ENCODE results near the gene SMOC1.

Gene SMOC1

DNA sequence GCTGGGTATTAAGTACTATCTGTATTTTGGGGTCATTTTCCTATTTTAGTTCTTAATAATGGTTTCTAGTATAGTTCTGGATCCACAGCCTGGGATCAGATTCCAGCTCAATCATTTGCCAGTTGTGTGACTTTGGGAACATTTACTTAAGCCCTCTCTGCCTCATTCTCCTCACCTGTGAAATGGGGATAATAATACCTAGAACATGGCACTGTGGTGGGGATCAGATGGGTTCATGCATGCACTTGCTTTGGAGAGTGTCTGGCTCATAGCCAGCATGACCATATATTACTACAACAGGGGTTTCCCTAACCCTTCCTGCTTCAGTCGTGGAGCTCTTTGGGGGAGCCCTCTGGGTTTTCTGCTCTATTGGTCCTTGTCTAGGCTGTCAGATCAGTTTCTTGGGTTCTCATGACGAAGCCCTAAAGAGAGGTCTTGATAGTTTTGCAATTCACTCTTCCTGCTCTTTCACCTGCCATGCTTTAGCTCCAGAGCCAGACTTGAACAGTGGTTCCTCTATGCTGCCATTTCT is 34.1 kb upstream of the SMOC1 start:
- DNase-seq (ENCODE audit: low read depth, low spot score), result no peak
- no peaks in the 10 kb centered on the region for H3K36me3 ChIP-seq (ENCODE audit: insufficient read depth, insufficient read length, low read length)
- TF ChIP-seq YY1 (IDR thresholded peaks at IDR 0.05; ENCODE audit: insufficient read depth, insufficient read length), result no peak
- TF ChIP-seq SUZ12 (IDR thresholded peaks at IDR 0.05; ENCODE audit: extremely low read depth, insufficient read depth, insufficient read length), result no peak
- TF ChIP-seq ZNF274 (IDR thresholded peaks at IDR 0.05; ENCODE audit: low read depth, low read length), result no peak
- no peak overlapping the region for H3K9ac ChIP-seq (ENCODE audit: insufficient read length, low read depth)
- no peaks in the 10 kb centered on the region for H3K27me3 ChIP-seq (ENCODE audit: insufficient read depth, insufficient read length)
- H3K4me3 ChIP-seq (ENCODE audit: insufficient read length, low read depth), result no peak overlapping the region
- peaks cover 3% of the 10 kb centered on the region for H3K4me1 ChIP-seq (ENCODE audit: insufficient read depth, insufficient read length)
- H3K9me3 ChIP-seq (ENCODE audit: insufficient read depth, low read length), result no peaks in the 10 kb centered on the region

DNA sequence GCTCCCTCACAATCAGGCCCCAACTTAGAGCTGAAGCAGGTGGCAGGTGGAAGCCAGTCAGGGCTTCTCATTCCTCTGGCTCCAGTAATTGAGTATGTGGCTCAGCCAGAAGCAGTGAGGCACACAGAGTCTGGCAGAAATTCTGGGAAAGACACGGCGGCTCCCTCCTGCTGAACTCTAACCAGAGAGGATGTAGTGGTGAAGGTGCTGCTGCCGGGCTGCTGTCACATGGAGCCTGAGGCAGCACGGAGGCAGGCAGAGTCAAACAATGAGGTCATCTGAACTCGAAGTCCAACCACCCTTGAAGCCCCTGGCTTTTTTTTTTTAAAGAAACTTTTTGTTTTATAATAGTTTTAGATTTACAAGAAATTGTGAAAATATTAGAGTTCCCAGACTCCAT is 33.4 kb upstream of the SMOC1 start:
- DNase-seq (ENCODE audit: low read depth, low spot score), result no peak
- TF ChIP-seq ZNF274 (IDR thresholded peaks at IDR 0.05; ENCODE audit: low read depth, low read length) (no peak), SUZ12 (IDR thresholded peaks at IDR 0.05; ENCODE audit: extremely low read depth, insufficient read depth, insufficient read length) (no peak)
- H3K4me3 ChIP-seq (ENCODE audit: insufficient read length, low read depth), result no peak overlapping the region
- H3K9me3 ChIP-seq (ENCODE audit: insufficient read depth, low read length), result no peaks in the 10 kb centered on the region
- H3K4me1 ChIP-seq (ENCODE audit: insufficient read depth, insufficient read length), result peaks cover 3% of the 10 kb centered on the region
- H3K27me3 ChIP-seq (ENCODE audit: insufficient read depth, insufficient read length), result no peaks in the 10 kb centered on the region
- H3K36me3 ChIP-seq (ENCODE audit: insufficient read depth, insufficient read length, low read length), result no peaks in the 10 kb centered on the region
- H3K9ac ChIP-seq (ENCODE audit: insufficient read length, low read depth), result no peak overlapping the region

DNA sequence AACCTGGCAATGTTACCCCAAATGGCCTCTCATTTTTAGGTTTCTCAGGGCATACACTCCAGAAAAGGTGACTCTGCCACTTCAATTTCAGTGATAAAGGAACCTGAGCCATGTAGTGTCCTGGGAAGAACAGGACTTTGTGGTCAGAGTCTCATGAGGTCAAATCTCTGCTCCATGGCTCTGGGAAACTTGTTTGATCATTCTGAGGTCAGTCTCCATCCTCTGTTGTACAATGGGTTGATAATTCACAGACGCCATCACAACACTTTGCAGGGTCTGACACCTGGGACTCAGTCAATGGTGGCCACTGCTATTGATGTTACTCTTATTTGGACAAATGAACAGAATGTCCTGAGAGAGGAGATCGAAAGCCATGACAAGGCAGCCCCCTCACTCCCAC is 31.1 kb upstream of the SMOC1 start:
- H3K4me3 ChIP-seq (ENCODE audit: insufficient read length, low read depth), result no peak overlapping the region
- no peaks in the 10 kb centered on the region for H3K4me1 ChIP-seq (ENCODE audit: insufficient read depth, insufficient read length)
- no peak for DNase-seq (ENCODE audit: low read depth, low spot score)
- H3K27me3 ChIP-seq (ENCODE audit: insufficient read depth, insufficient read length), result no peaks in the 10 kb centered on the region
- no peaks in the 10 kb centered on the region for H3K36me3 ChIP-seq (ENCODE audit: insufficient read depth, insufficient read length, low read length)
- no peak overlapping the region for H3K9ac ChIP-seq (ENCODE audit: insufficient read length, low read depth)
- H3K9me3 ChIP-seq (ENCODE audit: insufficient read depth, low read length), result no peaks in the 10 kb centered on the region
- no peak for TF ChIP-seq SUZ12 (IDR thresholded peaks at IDR 0.05; ENCODE audit: extremely low read depth, insufficient read depth, insufficient read length)
- no peak for TF ChIP-seq YY1 (IDR thresholded peaks at IDR 0.05; ENCODE audit: insufficient read depth, insufficient read length)
- TF ChIP-seq ZNF274 (IDR thresholded peaks at IDR 0.05; ENCODE audit: low read depth, low read length), result no peak

DNA sequence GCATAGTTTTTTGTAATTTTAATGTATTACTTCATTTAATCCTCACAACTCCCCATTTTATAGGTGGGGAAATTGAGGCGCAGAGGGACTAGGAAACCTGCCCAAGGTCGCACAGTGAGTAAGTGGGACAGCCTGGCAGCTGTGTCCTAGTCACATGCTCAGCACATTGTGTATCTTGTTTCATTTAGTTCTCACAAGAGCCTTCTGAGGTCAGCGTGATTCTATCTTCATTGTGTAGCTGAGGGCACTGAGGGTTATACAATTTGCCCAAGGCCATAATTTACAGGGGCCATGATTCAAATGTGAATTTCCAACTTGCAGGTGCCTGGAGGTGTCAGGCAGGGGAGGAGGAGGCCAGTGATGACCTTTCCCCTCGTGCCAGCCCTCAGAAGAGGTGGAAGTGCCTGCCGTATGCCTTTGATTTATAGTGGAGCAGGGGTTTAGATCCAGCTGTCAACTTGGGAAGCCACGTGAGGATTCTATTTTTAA is 30.3 kb upstream of the SMOC1 start:
- H3K27me3 ChIP-seq (ENCODE audit: insufficient read depth, insufficient read length), result no peaks in the 10 kb centered on the region
- no peaks in the 10 kb centered on the region for H3K36me3 ChIP-seq (ENCODE audit: insufficient read depth, insufficient read length, low read length)
- no peaks in the 10 kb centered on the region for H3K4me1 ChIP-seq (ENCODE audit: insufficient read depth, insufficient read length)
- TF ChIP-seq ZNF274 (IDR thresholded peaks at IDR 0.05; ENCODE audit: low read depth, low read length), result no peak
- no peak for TF ChIP-seq YY1 (IDR thresholded peaks at IDR 0.05; ENCODE audit: insufficient read depth, insufficient read length)
- no peak for TF ChIP-seq SUZ12 (IDR thresholded peaks at IDR 0.05; ENCODE audit: extremely low read depth, insufficient read depth, insufficient read length)
- no peak overlapping the region for H3K9ac ChIP-seq (ENCODE audit: insufficient read length, low read depth)
- no peaks in the 10 kb centered on the region for H3K9me3 ChIP-seq (ENCODE audit: insufficient read depth, low read length)
- DNase-seq (ENCODE audit: low read depth, low spot score), result no peak
- H3K4me3 ChIP-seq (ENCODE audit: insufficient read length, low read depth), result no peak overlapping the region

DNA sequence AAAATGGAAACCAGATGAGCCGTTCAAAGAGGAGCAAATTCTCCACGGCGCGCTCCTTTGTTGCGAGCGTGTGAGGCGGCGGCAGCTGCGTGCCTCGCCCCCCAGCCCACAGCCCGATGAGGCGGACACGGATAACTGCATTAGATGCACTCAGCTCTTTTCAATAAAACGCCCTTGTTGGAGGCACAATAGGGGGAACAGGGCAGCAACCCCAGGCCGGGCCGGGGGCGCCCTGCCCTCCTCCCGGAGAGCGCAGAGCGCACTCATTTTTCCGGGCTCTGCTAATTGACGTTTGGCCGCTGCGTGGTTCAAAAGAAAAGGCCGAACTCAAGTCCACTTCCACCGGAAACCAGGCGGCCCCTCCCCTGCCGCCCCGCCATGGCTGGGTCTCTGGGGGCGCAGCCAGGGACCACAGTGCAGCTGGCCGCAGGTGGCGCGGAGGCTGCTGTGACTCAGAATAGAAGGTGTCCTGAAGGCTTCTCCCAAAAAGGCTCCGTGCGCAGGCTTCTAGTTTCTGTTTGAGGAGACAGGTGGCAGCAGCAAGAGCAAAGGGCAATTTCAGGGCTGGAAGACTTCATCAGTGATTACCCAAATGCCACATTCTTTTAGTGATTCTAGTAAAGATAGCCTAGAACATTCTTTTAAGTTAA is 29.0 kb upstream of the SMOC1 start:
- no peaks in the 10 kb centered on the region for H3K4me1 ChIP-seq (ENCODE audit: insufficient read depth, insufficient read length)
- no peaks in the 10 kb centered on the region for H3K36me3 ChIP-seq (ENCODE audit: insufficient read depth, insufficient read length, low read length)
- no peak overlapping the region for H3K4me3 ChIP-seq (ENCODE audit: insufficient read length, low read depth)
- no peak for DNase-seq (ENCODE audit: low read depth, low spot score)
- H3K9me3 ChIP-seq (ENCODE audit: insufficient read depth, low read length), result no peaks in the 10 kb centered on the region
- TF ChIP-seq YY1 (IDR thresholded peaks at IDR 0.05; ENCODE audit: insufficient read depth, insufficient read length), result no peak
- no peak for TF ChIP-seq ZNF274 (IDR thresholded peaks at IDR 0.05; ENCODE audit: low read depth, low read length)
- no peak for TF ChIP-seq SUZ12 (IDR thresholded peaks at IDR 0.05; ENCODE audit: extremely low read depth, insufficient read depth, insufficient read length)
- no peaks in the 10 kb centered on the region for H3K27me3 ChIP-seq (ENCODE audit: insufficient read depth, insufficient read length)
- H3K9ac ChIP-seq (ENCODE audit: insufficient read length, low read depth), result no peak overlapping the region

DNA sequence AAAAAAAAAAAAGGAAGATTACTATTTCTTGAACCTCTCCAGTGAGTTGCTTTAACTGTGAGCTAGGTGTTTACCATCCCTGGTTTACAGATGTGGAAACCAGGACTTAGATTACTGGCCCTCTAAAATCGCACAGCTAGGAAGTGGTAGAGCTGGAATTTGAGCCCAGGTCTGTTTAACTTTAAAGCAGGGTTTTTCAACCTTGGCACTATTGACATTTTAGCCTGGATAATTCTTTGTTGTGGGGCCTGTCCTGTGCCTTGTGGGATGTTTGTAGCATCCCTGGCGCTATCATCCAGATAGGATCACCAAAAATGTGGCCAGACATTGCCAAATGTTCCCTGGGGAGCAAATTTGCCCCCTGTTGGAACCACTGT is 28.5 kb upstream of the SMOC1 start:
- no peak for TF ChIP-seq YY1 (IDR thresholded peaks at IDR 0.05; ENCODE audit: insufficient read depth, insufficient read length)
- no peak for TF ChIP-seq SUZ12 (IDR thresholded peaks at IDR 0.05; ENCODE audit: extremely low read depth, insufficient read depth, insufficient read length)
- TF ChIP-seq ZNF274 (IDR thresholded peaks at IDR 0.05; ENCODE audit: low read depth, low read length), result no peak
- no peak for DNase-seq (ENCODE audit: low read depth, low spot score)
- Histone ChIP-seq H3K36me3 (ENCODE audit: insufficient read depth, insufficient read length, low read length) (no peaks in the 10 kb centered on the region), H3K9ac (ENCODE audit: insufficient read length, low read depth) (no peak overlapping the region), H3K4me1 (ENCODE audit: insufficient read depth, insufficient read length) (no peaks in the 10 kb centered on the region), H3K27me3 (ENCODE audit: insufficient read depth, insufficient read length) (no peaks in the 10 kb centered on the region), H3K4me3 (ENCODE audit: insufficient read length, low read depth) (no peak overlapping the region), H3K9me3 (ENCODE audit: insufficient read depth, low read length) (no peaks in the 10 kb centered on the region)

DNA sequence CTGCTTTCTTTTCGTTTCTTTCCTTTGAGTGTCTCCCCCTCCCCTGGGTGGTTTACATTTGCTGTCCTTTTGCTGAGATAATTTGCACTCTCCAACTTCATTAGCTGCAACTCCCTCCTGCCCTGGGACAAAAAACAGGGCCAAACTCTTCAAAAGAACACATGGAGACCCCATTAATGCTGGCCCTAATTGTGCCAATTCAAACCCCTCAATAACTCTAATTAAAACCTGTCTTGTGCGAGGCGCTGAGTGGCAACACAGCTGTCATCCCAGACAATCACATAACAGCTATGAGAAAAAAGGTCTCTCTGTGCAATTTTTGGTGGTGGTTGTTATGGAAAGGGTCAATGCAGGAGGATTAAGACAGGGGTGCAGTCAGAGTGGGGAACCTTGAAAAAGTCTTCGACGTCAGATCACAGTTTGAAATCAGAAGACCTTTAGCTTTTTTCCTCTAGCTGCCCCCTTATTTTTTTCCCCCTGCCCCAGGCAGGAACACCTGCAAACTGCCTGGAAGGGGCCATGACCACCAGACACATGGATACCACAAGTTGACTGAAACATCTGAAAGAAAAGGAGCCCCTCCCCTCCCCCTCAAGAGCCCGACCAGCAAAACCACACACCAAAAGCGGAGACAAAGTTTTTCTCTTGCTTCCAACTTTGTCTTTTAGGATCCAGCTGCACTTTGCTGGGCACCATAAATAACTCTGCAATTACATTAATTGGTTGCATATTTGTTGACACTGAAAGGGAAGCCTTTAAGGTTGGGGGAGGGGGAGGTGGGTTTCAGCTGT is 26.5 kb upstream of the SMOC1 start:
- H3K4me3 ChIP-seq (ENCODE audit: insufficient read length, low read depth), result no peak overlapping the region
- no peaks in the 10 kb centered on the region for H3K36me3 ChIP-seq (ENCODE audit: insufficient read depth, insufficient read length, low read length)
- H3K27me3 ChIP-seq (ENCODE audit: insufficient read depth, insufficient read length), result no peaks in the 10 kb centered on the region
- no peaks in the 10 kb centered on the region for H3K4me1 ChIP-seq (ENCODE audit: insufficient read depth, insufficient read length)
- TF ChIP-seq YY1 (IDR thresholded peaks at IDR 0.05; ENCODE audit: insufficient read depth, insufficient read length) (no peak), ZNF274 (IDR thresholded peaks at IDR 0.05; ENCODE audit: low read depth, low read length) (no peak), SUZ12 (IDR thresholded peaks at IDR 0.05; ENCODE audit: extremely low read depth, insufficient read depth, insufficient read length) (no peak)
- no peak for DNase-seq (ENCODE audit: low read depth, low spot score)
- H3K9ac ChIP-seq (ENCODE audit: insufficient read length, low read depth), result no peak overlapping the region
- H3K9me3 ChIP-seq (ENCODE audit: insufficient read depth, low read length), result no peaks in the 10 kb centered on the region
